ENCODE data around the gene ZNF324. TPM values are rescaled to one million over a fixed set of nuclear protein-coding genes. Genes with fewer than 3 reads are reported as not detected.
"Not testable (repeated sequence)": the region's sequence is repeated elsewhere in the genome, so short reads cannot be mapped to it uniquely, and the experiment has no call there.

Gene ZNF324
- 3.1 and 4.7 TPM in 2 replicates for total RNA-seq (2014; rRNA removed; shearing (Covaris generic))
- 5.3 and 6.5 TPM in 2 replicates for polyA plus RNA-seq (2014; cell fraction: nucleus; rRNA removed)

DNA sequence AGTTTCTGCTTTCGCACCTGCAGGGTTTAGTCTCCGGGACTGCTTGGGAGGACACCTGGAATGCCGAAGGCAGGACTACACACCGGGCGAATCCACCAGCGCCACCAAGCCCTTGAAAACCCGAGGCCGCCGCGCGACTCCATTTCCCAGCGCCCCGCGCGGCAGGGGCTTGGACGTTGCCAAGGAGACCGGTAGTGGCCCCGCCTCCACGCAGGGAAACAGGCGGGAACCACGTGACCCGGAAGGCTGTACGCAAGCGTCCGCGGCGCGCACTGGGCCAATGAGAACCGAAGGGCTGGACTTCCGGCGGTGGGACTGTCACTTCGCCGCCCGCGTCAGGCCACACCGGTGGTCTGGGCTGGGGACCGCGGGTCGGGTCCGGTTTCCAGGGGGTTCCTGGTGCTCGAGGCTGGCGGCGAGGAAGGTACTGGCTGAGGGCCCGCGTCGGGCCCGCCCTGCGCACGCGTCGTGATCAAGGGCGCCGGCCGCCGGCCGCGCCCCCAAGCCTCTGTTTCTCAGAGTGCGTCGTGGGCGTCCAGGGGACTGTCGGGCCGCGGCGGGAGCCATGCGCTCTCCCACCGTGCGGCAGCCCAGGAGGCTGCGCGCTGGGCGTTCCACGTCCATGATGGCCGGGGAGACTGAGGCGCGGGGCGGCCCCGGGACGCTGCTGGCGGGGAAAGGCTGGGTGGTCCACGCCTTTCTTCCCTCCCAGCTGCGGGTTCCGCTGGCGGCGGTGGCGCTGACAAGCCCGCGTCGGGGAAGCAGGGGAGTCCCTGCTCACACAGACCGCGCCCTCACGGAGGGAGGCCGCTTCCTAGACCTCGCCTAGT is at the start of gene ZNF324:
TSS of gene ZNF324 (plus strand) at position 321 of the 830 bp plus-strand sequence. CDS start 2,106 bp downstream, outside the sequence.
- DNase-seq (ENCODE audit: extremely low read depth, low read depth), result peak; percentile 91

DNA sequence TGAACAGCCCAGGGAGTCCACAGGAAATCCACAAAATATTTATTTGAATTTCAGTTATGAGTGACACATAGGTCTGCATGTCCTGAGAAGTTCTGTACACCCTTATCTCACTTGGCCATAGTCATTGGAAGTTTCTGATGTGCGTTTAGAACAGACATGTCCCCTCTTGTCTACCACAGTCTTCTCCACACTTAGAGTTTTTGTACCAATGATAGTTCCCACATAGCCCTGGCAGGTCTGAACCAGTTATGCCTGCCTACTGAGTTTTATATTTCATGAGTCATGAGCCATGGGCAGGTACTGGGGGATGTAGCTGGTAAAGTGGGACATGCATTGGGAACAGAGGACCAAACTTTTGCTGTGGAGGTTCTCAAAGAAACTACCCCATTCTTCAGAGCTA is 38.3 kb upstream of the ZNF324 start:
- DNase-seq (ENCODE audit: extremely low read depth, low read depth), result no peak

DNA sequence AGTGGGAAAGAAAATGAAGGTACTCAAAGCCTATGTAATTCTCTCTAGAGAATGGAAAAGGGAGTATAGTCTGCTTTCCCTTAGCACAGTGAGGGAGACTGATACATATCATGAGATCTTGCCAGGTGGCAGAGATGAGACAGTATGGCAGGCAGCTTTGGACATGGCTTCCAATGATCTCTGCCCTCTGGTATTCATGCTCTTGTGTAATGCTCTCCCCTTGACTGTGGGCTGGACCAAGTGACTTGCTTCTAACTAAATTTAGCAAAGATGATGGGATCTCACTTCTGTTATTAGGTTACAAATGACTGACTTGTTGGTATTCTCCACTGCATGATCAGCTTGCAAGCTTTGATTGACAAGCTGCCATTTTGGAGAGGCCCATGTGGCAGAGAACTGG is 37.1 kb upstream of the ZNF324 start:
- DNase-seq (ENCODE audit: extremely low read depth, low read depth), result no peak

DNA sequence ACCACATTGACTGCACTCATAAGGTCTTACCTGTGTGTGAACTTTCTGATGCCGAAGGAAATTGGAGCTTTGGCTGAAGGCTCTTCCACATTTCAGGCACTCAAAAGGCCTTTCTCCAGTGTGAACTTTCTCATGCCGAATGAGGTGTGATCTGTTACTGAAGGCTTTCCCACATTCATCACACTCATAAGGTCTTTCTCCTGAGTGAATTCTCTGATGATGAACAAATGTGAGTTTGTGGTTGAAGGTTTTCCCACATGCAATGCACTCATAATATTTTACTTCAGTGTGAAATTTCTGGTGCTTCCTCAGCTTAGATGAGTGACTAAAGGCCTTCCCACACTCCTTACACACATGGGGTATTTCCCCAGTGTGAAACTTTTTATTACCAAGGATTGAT is 32.7 kb upstream of the ZNF324 start:
- DNase-seq (ENCODE audit: extremely low read depth, low read depth), result no peak

DNA sequence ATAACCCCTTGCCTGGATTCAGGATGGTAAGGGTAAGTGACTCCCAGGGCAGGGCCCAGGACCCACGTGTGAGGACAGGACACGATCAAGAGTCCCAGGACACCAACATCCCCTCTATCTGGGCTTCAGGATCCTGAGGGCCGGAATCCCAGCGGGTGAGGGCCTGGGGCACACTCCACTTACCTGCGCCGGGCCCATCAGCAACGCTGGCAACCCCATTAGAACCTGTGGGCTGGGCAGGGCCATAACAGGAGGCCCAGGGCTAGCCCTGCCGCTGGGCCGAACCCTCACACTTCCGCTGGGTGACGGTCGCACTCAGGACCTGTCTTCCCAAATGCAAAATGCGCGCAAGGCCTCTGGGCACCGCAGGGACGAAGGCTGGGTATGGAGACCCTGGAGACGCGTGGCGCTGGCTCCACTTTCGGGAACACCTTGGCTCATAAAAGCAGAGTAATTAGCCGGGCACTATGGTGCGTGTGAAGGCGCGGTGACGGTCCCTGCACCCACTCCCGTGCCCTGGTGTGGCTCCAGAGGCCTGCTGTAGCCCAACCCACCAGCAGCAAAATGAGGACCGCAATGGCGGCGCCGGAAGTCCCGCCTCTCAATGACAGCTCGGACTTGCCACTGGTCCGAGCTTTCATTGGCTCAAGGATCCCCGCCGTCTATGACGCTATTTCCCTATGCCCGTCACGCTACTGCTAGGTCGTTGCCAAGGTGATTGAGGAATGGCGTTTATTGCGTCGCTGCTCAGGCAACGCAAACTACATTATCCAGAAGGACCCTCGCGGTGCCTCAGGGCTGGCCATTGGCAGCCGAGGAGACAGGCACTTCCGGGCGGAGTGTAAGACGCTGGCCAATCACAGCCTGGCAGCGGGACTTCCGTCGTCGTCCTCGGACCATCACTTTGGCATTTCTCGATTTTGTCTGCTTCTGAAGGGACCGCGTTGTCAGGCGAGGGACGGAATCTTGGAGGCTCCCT is 27.0 kb upstream of the ZNF324 start, which contains the start of gene ZNF132:
TSS of gene ZNF132 (minus strand) at position 578 of the 979 bp plus-strand sequence. CDS start at position 246, 332 bp downstream.
- DNase-seq (ENCODE audit: extremely low read depth, low read depth), result peak; percentile 90

DNA sequence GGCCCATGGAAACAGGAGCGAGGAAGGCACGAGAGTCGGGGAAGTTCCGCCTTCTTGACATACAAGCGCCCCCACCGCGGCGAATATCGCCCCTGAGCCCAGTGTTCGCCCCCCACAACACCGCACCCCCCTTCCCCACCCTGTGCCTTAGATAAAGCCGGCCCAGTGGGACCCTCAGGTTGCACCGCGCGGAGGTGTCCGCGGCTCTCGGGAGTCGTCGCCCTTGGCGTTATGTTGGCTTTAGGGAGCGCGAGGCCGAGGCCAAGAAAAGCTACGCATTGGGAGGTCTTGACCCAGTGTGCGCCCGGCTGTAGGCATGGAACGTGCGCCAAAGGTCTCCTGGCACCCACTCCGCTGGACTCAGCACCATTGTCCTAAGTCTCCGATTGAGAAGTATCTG is 26.3 kb upstream of the ZNF324 start:
- DNase-seq (ENCODE audit: extremely low read depth, low read depth), result no peak

DNA sequence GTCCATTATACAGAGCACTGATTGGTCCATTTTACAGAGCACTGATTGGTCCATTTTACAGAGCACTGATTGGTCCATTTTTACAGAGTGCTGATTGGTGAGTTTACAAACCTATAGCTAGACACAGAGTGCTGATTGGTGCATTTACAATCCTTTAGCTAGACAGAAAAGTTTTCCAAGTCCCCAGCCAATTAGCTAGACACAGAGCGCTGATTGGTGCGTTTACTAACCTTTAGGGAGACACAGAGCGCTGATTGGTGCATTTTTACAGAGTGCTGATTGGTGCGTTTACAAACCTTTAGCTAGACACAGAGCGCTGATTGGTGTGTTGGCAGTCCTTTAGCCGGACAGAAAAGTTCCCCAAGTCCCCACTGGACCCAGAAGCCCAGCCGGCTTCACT is 23.9 kb upstream of the ZNF324 start:
- DNase-seq (ENCODE audit: extremely low read depth, low read depth), result not testable (repeated sequence)

DNA sequence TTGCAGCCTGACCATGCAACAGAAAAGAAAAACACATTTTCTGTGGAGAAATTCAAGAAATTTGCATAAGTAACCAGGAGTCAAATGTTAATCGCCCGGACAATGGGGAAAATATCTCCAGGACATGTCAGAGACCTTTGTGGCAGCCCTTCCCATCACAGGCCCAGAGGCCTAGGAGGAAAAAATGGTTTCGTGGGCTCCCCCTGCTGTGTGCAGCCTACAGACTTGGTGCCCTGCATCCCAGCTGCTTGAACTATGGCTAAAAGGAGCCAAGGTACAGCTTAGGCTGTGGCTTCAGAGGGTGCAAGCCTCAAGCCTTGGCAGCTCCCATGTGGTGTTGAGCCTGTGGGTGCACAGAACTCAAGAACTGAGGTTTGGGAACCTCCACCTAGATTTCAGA is 18.0 kb upstream of the ZNF324 start:
- DNase-seq (ENCODE audit: extremely low read depth, low read depth), result not testable (repeated sequence)

DNA sequence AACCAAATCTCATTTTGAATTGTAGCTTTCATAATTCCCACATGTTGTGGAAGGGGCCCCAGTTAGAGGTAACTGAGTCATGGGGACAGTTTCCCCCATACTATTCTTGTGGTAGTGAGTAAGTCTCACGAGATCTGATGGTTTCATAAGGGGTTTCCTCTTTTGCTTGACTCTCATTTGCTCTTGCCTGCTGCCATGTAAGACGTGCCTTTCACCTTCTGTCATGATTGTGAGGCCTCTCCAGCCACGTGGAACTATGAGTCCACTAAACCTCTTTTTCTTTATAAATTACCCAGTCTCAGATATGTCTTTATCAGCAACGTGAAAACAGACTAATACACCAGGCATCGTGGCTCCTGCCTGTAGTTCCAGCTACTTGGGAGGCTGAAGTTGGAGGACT is 16.9 kb upstream of the ZNF324 start:
- not testable (repeated sequence) for DNase-seq (ENCODE audit: extremely low read depth, low read depth)

DNA sequence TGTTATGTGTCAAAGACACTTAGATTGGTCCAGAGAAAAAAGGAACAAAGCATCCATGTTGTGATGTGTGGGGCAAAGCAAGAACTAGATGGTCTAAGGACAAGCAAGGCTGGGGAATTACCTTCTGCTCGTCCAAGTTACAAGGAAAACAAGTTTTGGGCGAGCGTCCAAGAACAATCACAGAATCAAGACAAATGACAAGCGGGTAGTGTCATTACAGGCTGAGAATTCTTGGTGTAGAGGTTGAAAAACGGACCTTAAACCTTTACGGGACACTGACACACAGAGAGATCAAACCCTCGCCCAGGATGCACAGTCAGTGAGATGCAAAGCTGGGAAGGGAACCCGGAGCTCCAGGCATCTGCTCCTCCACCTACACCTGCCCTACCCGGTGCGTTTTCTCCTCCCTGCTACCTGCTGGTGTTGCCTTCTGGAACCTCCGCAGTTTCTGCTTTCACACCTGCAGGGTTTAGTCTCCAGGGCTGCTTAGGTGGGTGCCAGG is 16.0 kb upstream of the ZNF324 start:
- DNase-seq (ENCODE audit: extremely low read depth, low read depth), result no peak

DNA sequence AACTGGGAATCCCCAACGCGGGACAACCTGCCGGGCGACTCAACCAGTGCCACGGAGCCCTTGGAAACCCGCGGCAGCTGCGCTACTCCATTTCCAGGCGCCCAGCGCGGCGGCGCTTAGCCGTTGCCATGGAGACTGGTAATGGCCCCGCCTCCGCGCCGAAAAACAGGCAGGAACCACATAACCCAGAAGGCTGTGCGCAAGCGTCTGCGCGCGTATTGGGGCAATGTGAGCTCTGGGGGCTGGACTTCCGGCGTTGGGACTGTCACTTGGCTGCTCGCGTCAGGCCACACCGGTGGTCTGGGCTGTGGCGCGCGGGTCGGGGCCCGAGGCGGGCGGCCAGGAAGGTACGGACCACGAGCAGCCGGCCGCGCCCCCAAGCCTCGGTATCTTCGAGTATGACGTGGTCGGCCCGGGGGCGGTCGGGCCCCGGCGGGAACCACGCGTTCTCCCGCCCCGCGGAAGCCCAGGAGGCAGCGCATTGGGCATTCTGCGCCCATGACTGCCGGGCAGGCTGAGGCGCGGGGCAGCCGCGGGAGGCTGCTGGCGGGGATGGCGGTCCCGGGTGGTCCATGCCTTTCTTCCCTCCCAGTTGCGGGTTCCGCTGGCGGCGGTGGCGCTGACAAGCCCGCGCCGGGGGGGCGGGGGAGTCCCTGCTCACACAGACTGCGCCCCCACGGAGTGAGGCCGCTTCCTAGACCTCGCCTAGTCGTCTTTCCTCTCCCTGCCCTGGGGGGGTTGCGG is 15.3 kb upstream of the ZNF324 start, which contains the start of gene ZNF324B:
TSS of gene ZNF324B (plus strand) at position 265 of the 744 bp plus-strand sequence. CDS start 2,080 bp downstream, outside the sequence.
- peak; percentile 92 for DNase-seq (ENCODE audit: extremely low read depth, low read depth)

DNA sequence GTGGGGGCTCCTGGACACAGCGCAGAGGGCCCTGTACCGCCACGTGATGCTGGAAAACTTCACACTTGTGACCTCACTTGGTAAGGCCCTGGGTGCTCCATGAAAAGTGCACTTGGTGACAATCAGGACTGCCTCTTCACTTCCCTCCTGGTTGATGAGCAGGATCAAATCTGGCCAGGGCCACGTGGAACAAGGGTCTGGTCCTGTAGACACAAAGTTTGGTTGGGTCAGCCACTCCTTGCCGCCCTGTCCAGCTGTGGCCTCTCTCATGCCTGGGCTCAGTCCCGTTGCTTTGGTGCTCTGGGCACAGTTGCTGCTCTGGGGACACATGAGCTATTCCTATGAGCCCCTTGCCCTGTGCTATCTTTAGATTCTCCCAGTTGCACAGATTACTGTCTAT is 13.1 kb upstream of the ZNF324 start:
- DNase-seq (ENCODE audit: extremely low read depth, low read depth), result no peak

DNA sequence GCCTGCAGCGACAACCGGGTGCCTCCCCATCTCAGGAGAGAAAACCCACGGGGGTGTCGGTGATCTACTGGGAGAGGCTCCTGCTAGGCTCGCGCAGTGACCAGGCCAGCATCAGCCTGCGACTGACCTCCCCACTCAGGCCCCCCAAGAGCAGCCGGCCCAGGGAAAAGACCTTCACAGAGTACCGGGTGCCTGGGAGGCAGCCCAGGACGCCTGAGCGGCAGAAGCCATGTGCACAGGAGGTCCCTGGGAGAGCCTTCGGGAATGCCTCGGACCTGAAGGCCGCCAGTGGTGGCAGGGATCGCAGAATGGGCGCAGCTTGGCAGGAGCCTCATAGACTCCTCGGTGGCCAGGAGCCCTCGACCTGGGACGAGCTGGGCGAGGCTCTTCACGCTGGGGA is 11.6 kb upstream of the ZNF324 start:
- no peak for DNase-seq (ENCODE audit: extremely low read depth, low read depth)

DNA sequence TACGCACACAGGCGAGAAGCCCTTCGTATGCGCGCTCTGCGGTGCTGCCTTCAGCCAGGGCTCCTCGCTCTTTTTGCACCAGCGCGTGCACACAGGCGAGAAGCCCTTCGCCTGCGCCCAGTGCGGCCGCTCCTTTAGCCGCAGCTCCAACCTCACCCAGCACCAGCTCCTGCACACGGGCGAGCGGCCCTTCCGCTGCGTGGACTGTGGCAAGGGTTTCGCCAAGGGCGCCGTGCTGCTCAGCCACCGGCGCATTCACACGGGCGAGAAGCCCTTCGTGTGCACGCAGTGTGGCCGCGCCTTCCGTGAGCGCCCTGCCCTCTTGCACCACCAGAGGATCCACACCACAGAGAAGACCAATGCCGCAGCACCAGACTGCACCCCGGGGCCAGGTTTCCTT is 10.8 kb upstream of the ZNF324 start:
- DNase-seq (ENCODE audit: extremely low read depth, low read depth), result no peak

DNA sequence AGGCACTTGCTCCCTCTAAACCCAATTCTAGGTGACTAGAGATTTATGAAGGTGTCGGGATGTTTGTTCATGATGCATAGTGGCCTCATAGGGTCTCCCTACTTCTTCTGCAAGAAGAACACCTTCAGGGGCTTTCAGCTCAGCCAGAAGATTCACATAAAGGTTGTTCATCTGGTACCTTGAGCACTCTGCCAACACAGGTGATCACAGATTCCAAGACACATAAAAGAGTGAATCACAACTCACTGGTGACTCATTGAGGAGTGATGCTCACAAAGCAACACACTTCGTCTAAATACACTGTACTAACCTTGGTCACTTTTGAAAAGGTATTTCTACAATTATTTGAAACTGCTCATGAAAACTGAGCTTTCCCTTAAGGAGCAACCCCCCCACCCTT is 6.8 kb upstream of the ZNF324 start:
- DNase-seq (ENCODE audit: extremely low read depth, low read depth), result no peak

DNA sequence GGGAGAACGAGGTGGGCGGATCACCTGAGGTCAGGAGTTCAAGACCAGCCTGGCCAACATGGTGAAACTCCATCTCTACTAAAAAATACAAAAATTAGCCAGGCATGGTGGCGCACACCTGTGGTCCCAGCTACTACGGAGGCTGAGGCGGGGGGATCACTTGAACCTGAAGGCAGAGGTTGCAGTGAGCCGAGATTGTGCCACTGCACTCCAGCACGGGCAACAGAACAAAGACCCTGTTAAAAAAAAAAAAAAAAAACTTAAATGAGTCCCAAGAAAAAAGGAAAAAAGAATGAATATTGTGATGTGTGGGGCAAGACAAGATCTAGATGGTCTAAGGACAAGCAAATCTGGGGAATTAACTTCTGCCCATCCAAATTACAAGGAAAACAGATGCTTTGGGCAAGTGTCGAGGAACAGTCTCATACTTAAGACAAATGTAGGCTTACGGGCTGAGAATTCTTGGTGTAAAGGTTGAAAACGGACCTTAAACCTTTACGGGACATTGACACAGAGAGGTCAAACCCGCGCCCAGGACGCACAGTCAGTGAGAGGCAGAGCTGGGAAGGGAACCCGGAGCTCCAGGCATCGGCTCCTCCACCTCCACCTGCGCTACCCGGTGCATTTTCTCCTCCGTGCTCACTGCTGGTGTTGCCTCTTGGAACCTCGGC is 656 bp upstream of the ZNF324 start:
- DNase-seq (ENCODE audit: extremely low read depth, low read depth), result no peak

DNA sequence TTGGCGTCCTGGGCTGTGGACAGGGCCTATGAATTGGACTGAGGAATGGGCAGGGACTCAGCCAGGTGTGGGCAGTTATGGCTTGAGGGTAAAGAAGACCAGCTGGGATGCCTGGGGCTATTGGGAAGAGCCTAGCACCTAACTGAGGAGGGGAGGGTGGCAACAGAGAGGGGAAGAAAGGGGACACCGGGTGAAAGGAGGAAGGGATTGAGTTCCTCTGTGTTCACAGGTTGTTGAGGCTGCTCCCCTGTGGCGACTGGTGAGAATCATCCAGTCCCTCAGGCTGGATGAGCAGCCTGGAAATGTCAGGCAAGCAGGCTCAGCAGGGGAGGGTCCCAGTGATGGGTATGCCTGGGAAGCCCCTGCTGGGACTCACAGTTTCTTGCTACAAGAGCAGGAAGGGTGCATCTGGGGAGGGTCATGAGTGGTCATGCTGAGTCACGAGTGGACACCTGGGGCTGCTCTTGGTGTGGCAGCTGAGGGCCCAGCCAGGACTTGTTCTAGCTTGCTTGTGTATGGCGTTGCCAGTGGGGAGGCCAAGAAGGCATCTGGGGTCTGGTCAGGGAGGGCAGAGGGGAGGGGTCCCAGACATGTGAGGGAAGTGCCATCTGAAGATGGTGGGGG is 1.4 kb downstream of the ZNF324 start:
- DNase-seq (ENCODE audit: extremely low read depth, low read depth), result no peak

DNA sequence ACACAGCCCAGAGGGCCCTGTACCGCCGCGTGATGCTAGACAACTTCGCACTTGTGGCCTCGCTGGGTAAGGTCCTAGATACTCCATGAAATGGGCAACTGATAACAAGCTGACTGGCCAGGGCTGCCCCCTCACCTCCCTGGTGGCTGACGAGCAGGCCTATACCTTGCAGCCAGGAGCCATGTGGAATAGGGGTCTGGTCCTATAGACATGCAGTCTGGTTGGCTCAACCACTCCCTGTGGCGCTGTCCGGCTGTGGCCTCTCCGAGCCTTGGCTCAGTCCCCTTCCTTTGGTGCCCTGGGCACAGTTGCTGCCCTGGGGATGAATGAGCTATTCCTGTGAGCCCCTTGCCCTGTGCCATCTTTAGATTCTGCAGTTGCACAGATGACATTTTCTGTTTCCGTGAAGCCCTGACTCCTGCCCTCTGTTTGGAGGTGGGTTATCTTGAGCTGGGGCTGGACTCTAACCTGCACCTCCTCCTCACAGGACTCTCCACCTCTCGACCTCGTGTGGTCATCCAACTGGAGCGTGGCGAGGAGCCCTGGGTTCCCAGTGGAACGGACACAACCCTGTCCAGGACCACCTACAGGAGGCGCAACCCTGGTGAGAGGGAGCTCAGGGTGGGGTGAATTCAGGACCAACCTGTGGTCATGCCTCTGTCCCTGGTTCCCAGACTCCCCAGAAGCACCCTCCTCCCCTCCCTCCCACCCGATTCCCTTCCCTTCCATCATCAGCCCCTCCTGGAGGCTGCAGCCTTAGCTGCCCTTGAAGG is 2.5 kb downstream of the ZNF324 start:
- no peak for DNase-seq (ENCODE audit: extremely low read depth, low read depth)

Data from NCI-H460 (cell line).